Endodermal cell (in vitro differentiated cells): Measurements from ENCODE around the gene ARHGEF40. TPM values are rescaled to one million over a fixed set of nuclear protein-coding genes. Genes with fewer than 3 reads are reported as not detected.

Experiments
- DNase-seq: peaks from one replicate; pipeline ENCODE4 v3.0.0-alpha.2; 2017
- H3K27ac ChIP-seq: 2 replicates; pipeline ENCODE4 v1.5.1; 2013; ENCODE audit warnings: mild to moderate bottlenecking, low read depth, low read length, moderate library complexity
- H3K27me3 ChIP-seq: 2 replicates; pipeline ENCODE4 v1.6.1; 2013; ENCODE audit warnings: mild to moderate bottlenecking, low read length, moderate library complexity; ENCODE audit not compliant: insufficient read depth, control insufficient read depth, poor library complexity, severe bottlenecking
- H3K36me3 ChIP-seq: 2 replicates; pipeline ENCODE4 v1.7.0; 2013; ENCODE audit warnings: mild to moderate bottlenecking, low read length, moderate library complexity; ENCODE audit not compliant: control insufficient read depth, insufficient read depth
- H3K4me1 ChIP-seq: one replicate; pipeline ENCODE4 v1.7.0; 2013; ENCODE audit warnings: low read length; ENCODE audit not compliant: control insufficient read depth, insufficient read depth
- H3K4me3 ChIP-seq: 2 replicates; pipeline ENCODE4 v1.5.1; 2013; ENCODE audit warnings: mild to moderate bottlenecking, low read length, moderate library complexity
- H3K9ac ChIP-seq: 2 replicates; pipeline ENCODE4 v1.6.1; 2013; ENCODE audit warnings: mild to moderate bottlenecking, low read length, moderate library complexity; ENCODE audit not compliant: poor library complexity, severe bottlenecking; ENCODE audit errors: extremely low read depth
- H3K9me3 ChIP-seq: 2 replicates; pipeline ENCODE4 v1.6.1; 2013; ENCODE audit warnings: mild to moderate bottlenecking, low read length, moderate library complexity; ENCODE audit not compliant: control insufficient read depth
- H3K27ac Mint-ChIP-seq: 2 replicates; pipeline ENCODE4 v1.8.0; 2020; ENCODE audit warnings: mixed read lengths
- H3K27me3 Mint-ChIP-seq: 2 replicates; pipeline ENCODE4 v1.8.0; 2021; ENCODE audit warnings: mild to moderate bottlenecking, mixed read lengths; ENCODE audit not compliant: insufficient read depth
- H3K36me3 Mint-ChIP-seq: 2 replicates; pipeline ENCODE4 v1.8.0; 2020; ENCODE audit warnings: low read depth, mixed read lengths
- H3K4me1 Mint-ChIP-seq: 2 replicates; pipeline ENCODE4 v1.8.0; 2020; ENCODE audit warnings: mixed read lengths
- H3K4me3 Mint-ChIP-seq: 2 replicates; pipeline ENCODE4 v1.8.0; 2020; ENCODE audit warnings: mild to moderate bottlenecking, moderate library complexity, mixed read lengths
- H3K9me3 Mint-ChIP-seq: 2 replicates; pipeline ENCODE4 v1.8.0; 2020; ENCODE audit warnings: mild to moderate bottlenecking, mixed read lengths
- CTCF ChIP-seq: fragments of 200-600 bp; sonication (generic); conservative IDR thresholded peaks from 2 replicates; pipeline ENCODE4 v1.5.0; 2021; ENCODE audit warnings: antibody characterized with exemption, mild to moderate bottlenecking
- WGBS, 2 experiments: methylation state at CpG; one replicate each; pipeline versions ENCODE4 v1.1.5 to v1.1.7; 2013; ENCODE audit warnings: missing lambda C conversion rate in 2 of 2, mixed read lengths in 1 of 2; ENCODE audit not compliant: insufficient coverage in 1 of 2, insufficient read length in 1 of 2; 5-methylcytosine and 5-hydroxymethylcytosine counted together
- total RNA-seq, 2 donors: library from RNA; stranded (reverse); fragmentation: NEBNext Ultra II Directional in 1 of 2; extraction: Animal tissue kit (Norgen Biotek cat#: 25700) in 1 of 2; gene quantifications; 2 replicates in 1 of 2; 3 replicates in 1 of 2; pipeline ENCODE4 v1.2.1, GENCODE V29; 2021

ARHGEF40 gene
- total RNA-seq, 2 donors from 2014 or later, result 71.1 to 73.5 TPM

- Mint-ChIP-seq H3K4me1 (peaks cover 39% of the 10 kb centered on the region), H3K36me3 (peaks cover 31% of the 10 kb centered on the region), H3K27ac (no peak overlapping the region), H3K9me3 (no peaks in the 10 kb centered on the region), H3K27me3 (peaks cover 28% of the 10 kb centered on the region), H3K4me3 (peak overlapping the region; percentile 65)
- Histone ChIP-seq H3K4me3 (no peak overlapping the region), H3K4me1 (no peaks in the 10 kb centered on the region), H3K9me3 (no peaks in the 10 kb centered on the region), H3K9ac (no peak overlapping the region), H3K27ac (no peak overlapping the region), H3K36me3 (peaks cover 6% of the 10 kb centered on the region), H3K27me3 (peaks cover 11% of the 10 kb centered on the region)
- WGBS, 2 experiments, result 82 to 98% methylated on average over 6 to 7 of the region's 7 CpGs
- no peak for TF ChIP-seq CTCF
- DNase-seq, result no peak
Observed at GRCh38 chr14:21023174-21023573, 46.9 kb upstream of the ARHGEF40 start.

- Histone ChIP-seq H3K9ac (peak overlapping the region; percentile 36), H3K4me3 (peak overlapping the region; percentile 81), H3K4me1 (no peaks in the 10 kb centered on the region), H3K36me3 (no peaks in the 10 kb centered on the region), H3K27me3 (peaks cover 11% of the 10 kb centered on the region), H3K27ac (no peak overlapping the region), H3K9me3 (no peaks in the 10 kb centered on the region)
- TF ChIP-seq CTCF, result no peak
- peak overlapping the region; percentile 65 for H3K4me3 Mint-ChIP-seq
- H3K9me3 Mint-ChIP-seq, result no peaks in the 10 kb centered on the region
- H3K27me3 Mint-ChIP-seq, result peaks cover 28% of the 10 kb centered on the region
- H3K27ac Mint-ChIP-seq, result peak overlapping the region; percentile 67
- WGBS, 2 experiments, result 45 to 49% methylated on average over 11 to 17 of the region's 17 CpGs
- peak; percentile 60 for DNase-seq
- H3K36me3 Mint-ChIP-seq, result peaks cover 24% of the 10 kb centered on the region
- H3K4me1 Mint-ChIP-seq, result peaks cover 39% of the 10 kb centered on the region
Observed at GRCh38 chr14:21023817-21024584, 46.1 kb upstream of the ARHGEF40 start.

GRCh38 chr14:21024585-21025370, 45.3 kb upstream of the ARHGEF40 start, which contains the start of gene NDRG2:
TSS of gene NDRG2 (minus strand) at chr14:21025061. CDS start at chr14:21023315, 1,746 bp downstream.
- no peak for TF ChIP-seq CTCF
- H3K36me3 ChIP-seq, result no peaks in the 10 kb centered on the region
- 1 to 20% methylated on average over 1 to 68 of the region's 72 CpGs for WGBS, 2 experiments
- H3K9ac ChIP-seq, result peak within 1 kb of the TSS; percentile 36
- no peaks in the 10 kb centered on the region for H3K9me3 ChIP-seq
- H3K27ac ChIP-seq, result peak within 1 kb of the TSS; percentile 17
- Mint-ChIP-seq H3K27ac (peak within 1 kb of the TSS; percentile 97), H3K4me1 (peaks cover 39% of the 10 kb centered on the region), H3K9me3 (no peaks in the 10 kb centered on the region), H3K36me3 (peaks cover 19% of the 10 kb centered on the region), H3K4me3 (peak within 1 kb of the TSS; percentile 65), H3K27me3 (peaks cover 28% of the 10 kb centered on the region)
- H3K4me1 ChIP-seq, result no peaks in the 10 kb centered on the region
- H3K4me3 ChIP-seq, result peak within 1 kb of the TSS; percentile 81
- peak; percentile 96 for DNase-seq
- peaks cover 11% of the 10 kb centered on the region for H3K27me3 ChIP-seq
